GM10248 (cell line): ENCODE data around the gene CACNA1C.

Experiments
- CTCF ChIA-PET: fragments of 300-600 bp; sonication (Branson Sonifier 250); formaldehyde crosslinking; extraction: SDS; loops from one replicate; lab custom pipeline; 2021; ENCODE audit warnings: antibody characterized with exemption; lab: Yijun Ruan, JAX
- POLR2A ChIA-PET: fragments of 350-650 bp; sonication (Branson Sonifier 250); formaldehyde crosslinking; extraction: SDS; loops from one replicate; lab custom pipeline; 2020; ENCODE audit warnings: antibody characterized with exemption; lab: Yijun Ruan, JAX
- DNase-seq: peaks from one replicate; pipeline ENCODE4 v3.0.0; 2012; ENCODE audit errors: extremely low spot score
- TF ChIP-seq, protein P1 (sequence below): IDR thresholded peaks from 2 replicates; pipeline ENCODE4 v1.5.1; 2012; ENCODE audit warnings: mild to moderate bottlenecking, low read depth; ENCODE audit errors: extremely low read depth, missing control alignments, control extremely low read depth

Gene CACNA1C

DNA sequence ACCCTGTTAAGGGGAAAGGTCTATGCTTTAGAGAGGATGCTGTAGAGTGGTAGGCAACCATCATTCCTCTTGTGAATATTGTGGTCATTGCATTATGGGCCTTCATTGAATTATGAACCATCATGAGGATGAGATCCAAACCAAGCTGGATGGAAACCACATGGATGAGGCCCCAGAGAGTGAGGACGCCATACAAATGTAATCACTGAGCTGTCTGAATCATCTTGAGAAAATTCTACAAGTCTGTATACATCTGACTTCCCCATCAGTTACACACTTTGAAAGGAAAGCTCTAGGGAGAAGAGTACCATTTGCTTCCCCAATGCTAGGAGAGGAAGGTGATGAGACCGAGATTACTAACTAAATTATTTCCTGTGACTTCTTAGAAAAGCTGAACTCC lies 172.9 kb downstream of the CACNA1C start:
- no peak for DNase-seq
- ChIA-PET POLR2A (no interaction called here), CTCF (no interaction called here)
- TF ChIP-seq, protein P1, sequence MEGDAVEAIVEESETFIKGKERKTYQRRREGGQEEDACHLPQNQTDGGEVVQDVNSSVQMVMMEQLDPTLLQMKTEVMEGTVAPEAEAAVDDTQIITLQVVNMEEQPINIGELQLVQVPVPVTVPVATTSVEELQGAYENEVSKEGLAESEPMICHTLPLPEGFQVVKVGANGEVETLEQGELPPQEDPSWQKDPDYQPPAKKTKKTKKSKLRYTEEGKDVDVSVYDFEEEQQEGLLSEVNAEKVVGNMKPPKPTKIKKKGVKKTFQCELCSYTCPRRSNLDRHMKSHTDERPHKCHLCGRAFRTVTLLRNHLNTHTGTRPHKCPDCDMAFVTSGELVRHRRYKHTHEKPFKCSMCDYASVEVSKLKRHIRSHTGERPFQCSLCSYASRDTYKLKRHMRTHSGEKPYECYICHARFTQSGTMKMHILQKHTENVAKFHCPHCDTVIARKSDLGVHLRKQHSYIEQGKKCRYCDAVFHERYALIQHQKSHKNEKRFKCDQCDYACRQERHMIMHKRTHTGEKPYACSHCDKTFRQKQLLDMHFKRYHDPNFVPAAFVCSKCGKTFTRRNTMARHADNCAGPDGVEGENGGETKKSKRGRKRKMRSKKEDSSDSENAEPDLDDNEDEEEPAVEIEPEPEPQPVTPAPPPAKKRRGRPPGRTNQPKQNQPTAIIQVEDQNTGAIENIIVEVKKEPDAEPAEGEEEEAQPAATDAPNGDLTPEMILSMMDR = no peak

DNA sequence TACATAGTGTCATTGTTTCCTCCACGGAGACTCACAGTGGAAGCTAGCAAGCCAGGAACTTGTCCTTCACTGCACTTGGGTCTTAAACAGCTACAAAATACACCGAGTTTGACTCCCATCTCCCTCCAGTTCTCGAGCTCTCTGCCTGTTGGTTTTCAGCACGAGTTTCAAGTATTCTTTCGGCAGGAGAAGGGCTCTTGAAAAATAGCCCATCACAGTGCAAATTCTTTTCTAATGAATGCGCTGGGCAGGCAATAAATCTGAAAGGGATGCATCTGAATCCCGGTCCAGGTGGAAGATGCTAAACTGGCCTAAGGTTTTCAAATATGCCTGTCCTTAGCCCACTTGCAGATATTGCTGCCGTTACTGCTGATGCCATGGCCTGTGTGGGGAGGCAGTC lies 173.9 kb downstream of the CACNA1C start:
- ChIA-PET CTCF (no interaction called here), POLR2A (no interaction called here)
- TF ChIP-seq, protein P1 = no peak
- no peak for DNase-seq

DNA sequence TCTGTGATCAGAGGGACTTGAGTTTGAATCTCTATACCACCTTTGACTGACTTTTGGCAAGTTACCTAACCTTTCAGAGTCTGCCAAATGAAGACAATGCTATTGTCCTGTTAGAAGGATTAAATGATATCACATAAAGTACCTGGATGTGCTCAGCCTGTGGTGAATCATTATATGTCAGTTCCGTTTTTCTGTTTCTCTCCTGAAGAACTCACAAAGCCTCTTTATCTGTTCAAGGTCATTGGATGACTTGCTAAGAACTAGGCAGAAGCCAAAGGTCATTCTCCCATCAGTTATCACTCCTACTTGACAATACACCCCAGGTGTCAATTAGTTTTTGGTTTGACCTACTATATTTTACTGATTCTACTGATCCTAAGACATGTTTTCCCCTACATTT lies 174.6 kb downstream of the CACNA1C start:
- ChIA-PET POLR2A (no interaction called here), CTCF (no interaction called here)
- TF ChIP-seq, protein P1 = no peak
- DNase-seq = no peak

DNA sequence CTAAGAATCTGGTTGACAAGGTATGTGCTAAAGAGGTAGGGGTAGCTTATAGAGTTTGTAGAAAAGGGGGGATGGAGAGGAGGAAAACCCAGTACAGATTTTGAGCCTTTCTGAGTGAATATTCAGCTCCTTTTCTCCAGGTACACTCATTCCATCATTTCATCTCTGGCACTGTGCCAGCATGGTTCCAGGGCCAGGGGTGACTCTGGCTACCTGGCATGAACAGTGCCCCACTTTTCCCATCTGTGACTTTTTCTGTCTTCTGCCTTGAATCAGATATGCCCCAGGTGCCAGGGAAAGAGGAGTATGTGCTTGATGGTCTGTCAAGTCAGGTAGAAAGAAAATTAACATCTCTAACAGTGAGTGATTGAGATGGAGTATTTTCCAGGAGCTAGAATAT lies 175.7 kb downstream of the CACNA1C start:
- ChIA-PET CTCF (no interaction called here), POLR2A (no interaction called here)
- TF ChIP-seq, protein P1 = no peak
- DNase-seq = no peak

DNA sequence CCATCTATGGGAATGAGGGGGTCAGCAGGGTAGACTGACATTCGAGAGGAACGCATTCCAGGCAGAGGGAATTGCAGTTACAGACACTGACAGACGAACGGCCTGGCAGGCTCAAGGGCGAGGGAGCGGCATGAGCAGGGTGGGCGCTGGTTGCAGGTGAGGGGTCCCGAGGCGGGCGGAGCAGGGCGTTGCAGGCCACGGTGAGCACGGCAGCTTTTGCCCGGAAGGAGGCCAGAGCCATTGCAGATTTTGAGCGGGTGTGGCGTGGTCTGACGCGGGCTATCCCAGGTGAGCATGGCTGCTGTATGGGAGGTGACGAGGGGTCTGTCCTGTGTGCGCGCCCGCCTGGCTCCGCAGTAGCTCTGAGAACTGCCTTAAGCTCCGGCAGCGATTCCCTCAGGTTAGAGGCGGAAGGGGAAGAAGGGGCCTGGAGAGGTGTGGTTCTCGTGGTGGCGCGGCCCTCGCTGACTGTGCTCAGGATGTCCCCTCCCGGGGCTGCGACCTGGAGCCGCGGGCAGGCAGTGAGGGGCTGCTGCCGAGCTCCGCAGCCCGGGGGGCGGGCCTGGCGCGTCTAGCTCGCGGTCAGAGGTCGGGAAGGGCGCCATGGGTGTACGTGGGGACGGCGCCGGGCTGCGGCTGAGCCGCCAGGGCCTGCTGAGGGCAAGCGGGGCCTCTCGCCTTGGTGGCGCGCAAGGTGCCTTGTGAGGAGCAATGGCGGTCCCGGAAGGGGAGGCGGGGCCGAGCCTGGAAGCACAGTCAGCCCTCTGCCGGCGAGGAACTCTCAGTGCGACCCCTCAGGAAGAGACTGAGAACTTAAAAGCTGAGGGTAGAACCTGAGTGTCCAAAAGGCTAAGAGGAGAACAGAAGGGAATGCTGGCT lies 177.1 kb downstream of the CACNA1C start:
- POLR2A ChIA-PET = no interaction called here

DNA sequence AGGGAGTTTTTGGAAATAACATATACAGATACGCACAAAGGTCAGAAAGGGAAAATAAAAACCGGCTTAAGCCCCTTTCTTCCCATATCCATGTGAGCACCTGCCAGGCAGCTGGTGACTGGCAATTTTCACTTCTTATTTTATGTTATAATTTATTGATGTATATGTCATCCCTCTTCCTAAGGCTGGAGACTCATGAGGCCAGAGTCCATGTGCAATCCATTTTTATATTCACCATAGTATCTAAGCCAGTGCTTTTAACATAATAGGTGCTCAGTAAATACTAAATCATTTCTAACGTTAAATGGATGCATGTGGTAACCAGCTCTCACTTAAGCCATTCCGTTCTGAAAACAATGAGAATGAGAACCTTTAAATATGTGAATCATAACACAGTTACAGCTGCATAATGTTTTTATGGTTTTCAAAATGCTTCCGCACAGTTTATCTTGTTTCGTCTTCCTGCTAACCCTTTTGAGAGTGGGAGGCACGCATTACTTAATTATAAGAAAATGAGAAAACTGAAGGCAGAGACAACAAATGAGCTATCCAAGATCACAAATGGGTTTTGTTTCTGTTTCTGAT lies 178.3 kb downstream of the CACNA1C start:
- ChIA-PET CTCF (interaction anchor here (1.7 kb wide), 1 partner anchor 12 kb away, joined by 4 read pairs; no protein-coding TSS in a partner anchor), POLR2A (interaction anchor here (0.6 kb wide), 1 partner anchor 151 kb away, joined by 3 read pairs; no protein-coding TSS in a partner anchor)
- no peak for DNase-seq
- TF ChIP-seq, protein P1 = no peak

More for the DNA sequence above, 177.1 kb downstream of the CACNA1C start:
- DNase-seq = no peak
- CTCF ChIA-PET = no interaction called here
- TF ChIP-seq, protein P1 = no peak
